NCI-H82 treated with DMSO at 0.1 percent for 48 hours (cell line): ENCODE measurements around the gene CDK5.
"Not testable (repeated sequence)": the region's sequence is repeated elsewhere in the genome, so short reads cannot be mapped to it uniquely, and the experiment has no call there.

Source experiments
- DNase-seq: peaks from one replicate; lab custom pipeline; 2025; ENCODE audit not compliant: unreplicated experiment; lab: John Stamatoyannopoulos, UW

CDK5 gene

GRCh38 chr7:151058781-151059366 is 1.2 kb upstream of the CDK5 start:
- no peak for DNase-seq

- DNase-seq: peak; percentile 99
Measured at GRCh38 chr7:151057989-151058780, 488 bp upstream of the CDK5 start.

- DNase-seq: no peak
Measured at GRCh38 chr7:151056666-151057505, 811 bp downstream of the CDK5 start.

- no peak for DNase-seq
Measured at GRCh38 chr7:151056283-151056665, 1.4 kb downstream of the CDK5 start.

- DNase-seq: no peak
Measured at GRCh38 chr7:151053751-151054150, 3.9 kb downstream of the CDK5 start.

- DNase-seq: no peak
Measured at GRCh38 chr7:151053096-151053495, 4.6 kb downstream of the CDK5 start.

- DNase-seq: no peak
Measured at GRCh38 chr7:151051108-151051507, 6.6 kb downstream of the CDK5 start.

GRCh38 chr7:151048911-151049463 is 8.7 kb downstream of the CDK5 start:
- DNase-seq: no peak

GRCh38 chr7:151047976-151048815 is 9.5 kb downstream of the CDK5 start, which contains the start of gene ASIC3:
TSS of gene ASIC3 (plus strand) at chr7:151048531. CDS start at chr7:151048886, 355 bp downstream.
- no peak for DNase-seq

GRCh38 chr7:151046603-151047573 is 10.8 kb downstream of the CDK5 start:
- no peak for DNase-seq

- DNase-seq: no peak
Measured at GRCh38 chr7:151045967-151046366, 11.7 kb downstream of the CDK5 start.

GRCh38 chr7:151045262-151045661 is 12.4 kb downstream of the CDK5 start:
- peak; percentile 8 for DNase-seq

GRCh38 chr7:151043959-151044358 is 13.7 kb downstream of the CDK5 start:
- DNase-seq: no peak

GRCh38 chr7:151043449-151043848 is 14.2 kb downstream of the CDK5 start:
- DNase-seq: not testable (repeated sequence)

- DNase-seq: no peak
Measured at GRCh38 chr7:151040616-151041375, 16.9 kb downstream of the CDK5 start.

- no peak for DNase-seq
Measured at GRCh38 chr7:151039850-151040548, 17.7 kb downstream of the CDK5 start.

- DNase-seq: no peak
Measured at GRCh38 chr7:151038951-151039849, 18.5 kb downstream of the CDK5 start.
